ENCODE results near the gene DIRAS1.

GRCh38 chr19:2714531-2715269, 6.5 kb downstream of the DIRAS1 start:
- TF ChIP-seq, protein P1, sequence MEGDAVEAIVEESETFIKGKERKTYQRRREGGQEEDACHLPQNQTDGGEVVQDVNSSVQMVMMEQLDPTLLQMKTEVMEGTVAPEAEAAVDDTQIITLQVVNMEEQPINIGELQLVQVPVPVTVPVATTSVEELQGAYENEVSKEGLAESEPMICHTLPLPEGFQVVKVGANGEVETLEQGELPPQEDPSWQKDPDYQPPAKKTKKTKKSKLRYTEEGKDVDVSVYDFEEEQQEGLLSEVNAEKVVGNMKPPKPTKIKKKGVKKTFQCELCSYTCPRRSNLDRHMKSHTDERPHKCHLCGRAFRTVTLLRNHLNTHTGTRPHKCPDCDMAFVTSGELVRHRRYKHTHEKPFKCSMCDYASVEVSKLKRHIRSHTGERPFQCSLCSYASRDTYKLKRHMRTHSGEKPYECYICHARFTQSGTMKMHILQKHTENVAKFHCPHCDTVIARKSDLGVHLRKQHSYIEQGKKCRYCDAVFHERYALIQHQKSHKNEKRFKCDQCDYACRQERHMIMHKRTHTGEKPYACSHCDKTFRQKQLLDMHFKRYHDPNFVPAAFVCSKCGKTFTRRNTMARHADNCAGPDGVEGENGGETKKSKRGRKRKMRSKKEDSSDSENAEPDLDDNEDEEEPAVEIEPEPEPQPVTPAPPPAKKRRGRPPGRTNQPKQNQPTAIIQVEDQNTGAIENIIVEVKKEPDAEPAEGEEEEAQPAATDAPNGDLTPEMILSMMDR (IDR thresholded peaks at IDR 0.05; ENCODE audit: low read depth, low read length, missing input control), result no peak
- TF ChIP-seq JUND (IDR thresholded peaks at IDR 0.05) (no peak), GABPA (IDR thresholded peaks at IDR 0.05 in 1 of 2, conservative IDR thresholded peaks at IDR 0.05 in 1 of 2) (no peak), HNF4G (IDR thresholded peaks at IDR 0.05) (no peak)

Data from liver (tissue), 3 donors.